ENCODE results near the gene SND1. TPM values are rescaled to one million over a fixed set of nuclear protein-coding genes. Genes with fewer than 3 reads are reported as not detected.

Gene SND1
- total RNA-seq, 1 experiment from 2014 or later = 139 TPM

DNA sequence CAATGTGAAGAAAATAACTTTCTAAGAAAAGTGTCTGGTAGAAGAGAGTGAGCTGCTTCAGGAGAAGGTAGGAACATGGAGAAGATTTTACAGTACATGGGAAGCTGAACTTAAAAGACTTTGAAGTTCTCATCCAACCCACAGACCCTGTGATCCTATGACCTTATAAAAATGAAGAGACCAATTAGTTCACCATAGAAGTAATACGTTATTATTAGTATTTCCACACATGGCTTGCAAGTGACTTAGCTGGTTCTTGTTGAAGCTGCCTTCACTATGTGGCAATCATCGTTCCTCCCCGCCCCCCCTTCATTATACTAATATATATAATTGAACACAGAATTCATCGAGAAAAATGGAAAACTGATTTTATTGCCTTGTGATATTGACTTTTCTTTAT lies 129.1 kb downstream of the SND1 start:
- ChIA-PET POLR2A (ENCODE audit: unreplicated experiment) (no interaction called here), CTCF (no interaction called here)
- H3K4me3 ChIP-seq (ENCODE audit: low read length) = no peak overlapping the region
- no peaks in the 10 kb centered on the region for H3K36me3 ChIP-seq (ENCODE audit: low read depth, low read length)
- no peak overlapping the region for H2AFZ ChIP-seq (ENCODE audit: low read length)
- no peaks in the 10 kb centered on the region for H3K9me3 ChIP-seq (ENCODE audit: low read length)
- no peaks in the 10 kb centered on the region; the same call in 1 of the 2 replicates for H4K20me1 ChIP-seq (ENCODE audit: low read length)
- no TSS peak for BruUV-seq (replicated peaks)
- intact Hi-C loops (cut with micrococcal nuclease) = no loop called here
- H3K27me3 ChIP-seq (ENCODE audit: low read length) = no peaks in the 10 kb centered on the region
- H3F3A ChIP-seq (ENCODE audit: low read length, unreplicated experiment) = no peaks in the 10 kb centered on the region
- no peak overlapping the region for H3K9ac ChIP-seq (ENCODE audit: low read length)
- no peaks in the 10 kb centered on the region for H3K4me1 ChIP-seq (ENCODE audit: insufficient read depth, low read length)
- no peaks in the 10 kb centered on the region for H3K9me2 ChIP-seq (replicated peaks; ENCODE audit: low read length)
- no peak overlapping the region for H3K4me2 ChIP-seq (ENCODE audit: low read length)
- TF ChIP-seq EZH2phosphoT487 (IDR thresholded peaks at IDR 0.05; ENCODE audit: borderline replicate concordance, low read length) = no peak
- TF ChIP-seq EZH2 (IDR thresholded peaks at IDR 0.05; ENCODE audit: low read length, unreplicated experiment) = no peak
- TF ChIP-seq, protein P1, sequence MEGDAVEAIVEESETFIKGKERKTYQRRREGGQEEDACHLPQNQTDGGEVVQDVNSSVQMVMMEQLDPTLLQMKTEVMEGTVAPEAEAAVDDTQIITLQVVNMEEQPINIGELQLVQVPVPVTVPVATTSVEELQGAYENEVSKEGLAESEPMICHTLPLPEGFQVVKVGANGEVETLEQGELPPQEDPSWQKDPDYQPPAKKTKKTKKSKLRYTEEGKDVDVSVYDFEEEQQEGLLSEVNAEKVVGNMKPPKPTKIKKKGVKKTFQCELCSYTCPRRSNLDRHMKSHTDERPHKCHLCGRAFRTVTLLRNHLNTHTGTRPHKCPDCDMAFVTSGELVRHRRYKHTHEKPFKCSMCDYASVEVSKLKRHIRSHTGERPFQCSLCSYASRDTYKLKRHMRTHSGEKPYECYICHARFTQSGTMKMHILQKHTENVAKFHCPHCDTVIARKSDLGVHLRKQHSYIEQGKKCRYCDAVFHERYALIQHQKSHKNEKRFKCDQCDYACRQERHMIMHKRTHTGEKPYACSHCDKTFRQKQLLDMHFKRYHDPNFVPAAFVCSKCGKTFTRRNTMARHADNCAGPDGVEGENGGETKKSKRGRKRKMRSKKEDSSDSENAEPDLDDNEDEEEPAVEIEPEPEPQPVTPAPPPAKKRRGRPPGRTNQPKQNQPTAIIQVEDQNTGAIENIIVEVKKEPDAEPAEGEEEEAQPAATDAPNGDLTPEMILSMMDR (conservative IDR thresholded peaks at IDR 0.05; ENCODE audit: low read depth, low read length) = no peak
- DNase-seq (no peak), ATAC-seq (no peak)
- H3K79me2 ChIP-seq (ENCODE audit: low read length) = peaks cover 60% of the 10 kb centered on the region
- no peak overlapping the region for H3K27ac ChIP-seq (ENCODE audit: low read length)

DNA sequence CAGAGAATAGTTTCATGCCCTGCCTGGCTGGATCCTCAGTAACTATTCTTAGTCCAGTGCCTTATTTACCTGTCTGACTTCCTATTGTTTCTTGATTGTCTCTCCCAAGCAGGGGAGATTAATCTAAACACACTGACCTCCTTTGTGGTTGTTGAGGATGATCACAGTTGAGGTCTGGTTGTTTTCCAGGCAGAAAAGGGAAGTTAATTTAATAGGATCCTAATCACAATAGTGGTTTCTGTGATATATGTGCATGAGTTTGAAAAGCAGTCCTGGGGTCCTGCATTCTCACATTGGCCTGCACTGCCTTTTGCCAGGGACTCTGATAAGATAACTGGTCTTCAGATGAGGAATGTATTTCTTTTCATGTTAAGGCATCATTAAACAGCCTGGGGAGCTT lies 130.1 kb downstream of the SND1 start:
- no peak for DNase-seq
- no peaks in the 10 kb centered on the region for H3K9me2 ChIP-seq (replicated peaks; ENCODE audit: low read length)
- no peak for ATAC-seq
- H4K20me1 ChIP-seq (ENCODE audit: low read length) = peaks cover 2% of the 10 kb centered on the region; the same call in 1 of the 2 replicates
- ChIA-PET POLR2A (ENCODE audit: unreplicated experiment) (no interaction called here), CTCF (no interaction called here)
- intact Hi-C loops (cut with micrococcal nuclease) = no loop called here
- H3K79me2 ChIP-seq (ENCODE audit: low read length) = peaks cover 60% of the 10 kb centered on the region
- TF ChIP-seq, protein P1 (conservative IDR thresholded peaks at IDR 0.05; ENCODE audit: low read depth, low read length) = no peak
- TF ChIP-seq EZH2 (IDR thresholded peaks at IDR 0.05; ENCODE audit: low read length, unreplicated experiment) (no peak), EZH2phosphoT487 (IDR thresholded peaks at IDR 0.05; ENCODE audit: borderline replicate concordance, low read length) (no peak)
- H3F3A ChIP-seq (ENCODE audit: low read length, unreplicated experiment) = no peaks in the 10 kb centered on the region
- no peaks in the 10 kb centered on the region for H3K9me3 ChIP-seq (ENCODE audit: low read length)
- H3K36me3 ChIP-seq (ENCODE audit: low read depth, low read length) = no peaks in the 10 kb centered on the region
- H3K27ac ChIP-seq (ENCODE audit: low read length) = no peak overlapping the region
- no peaks in the 10 kb centered on the region for H3K27me3 ChIP-seq (ENCODE audit: low read length)
- no TSS peak for BruUV-seq (replicated peaks)
- no peak overlapping the region for H2AFZ ChIP-seq (ENCODE audit: low read length)
- H3K4me1 ChIP-seq (ENCODE audit: insufficient read depth, low read length) = no peaks in the 10 kb centered on the region
- H3K9ac ChIP-seq (ENCODE audit: low read length) = no peak overlapping the region
- no peak overlapping the region for H3K4me3 ChIP-seq (ENCODE audit: low read length)
- H3K4me2 ChIP-seq (ENCODE audit: low read length) = no peak overlapping the region

DNA sequence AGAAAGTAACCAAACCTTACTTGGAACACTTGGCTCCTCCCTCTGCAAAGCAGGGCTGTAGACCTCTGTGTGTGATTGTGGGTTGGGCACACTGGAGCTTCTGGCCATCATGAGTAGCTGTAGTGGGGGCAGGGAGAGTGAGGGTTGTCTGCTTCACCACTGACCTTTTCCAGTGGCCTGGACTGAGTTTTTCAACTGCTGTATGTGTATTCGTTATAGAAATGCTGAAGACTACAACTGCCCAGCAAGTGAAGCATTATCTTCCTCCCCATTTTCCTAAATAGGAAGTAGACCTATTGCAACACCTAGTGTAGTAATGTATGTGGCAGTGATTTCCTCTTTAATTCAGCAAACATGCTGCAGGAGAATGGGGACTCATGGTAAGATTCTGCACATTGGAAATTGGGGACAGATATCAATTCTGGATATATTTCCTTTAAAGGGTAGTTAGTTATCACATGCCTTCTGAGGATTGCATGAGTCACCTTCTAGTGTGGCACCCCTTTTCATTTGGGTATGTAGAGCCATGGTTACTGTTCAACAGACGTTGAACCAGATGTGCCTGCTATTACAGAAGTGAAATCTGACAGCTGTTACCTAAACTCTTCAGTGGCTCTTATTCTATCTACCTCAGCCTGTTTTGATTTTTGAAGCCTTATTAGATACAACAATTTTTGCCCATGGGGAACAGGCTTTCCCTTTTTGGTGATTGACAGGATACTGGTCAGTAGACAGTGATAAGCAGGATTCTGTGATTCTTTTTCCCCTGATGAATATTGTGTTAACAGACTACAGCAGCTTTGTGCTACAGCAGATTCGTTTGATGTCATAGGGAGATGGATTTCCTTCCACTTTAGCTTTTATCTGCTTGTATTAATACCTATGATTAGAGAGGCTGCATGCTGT lies 130.9 kb downstream of the SND1 start:
- intact Hi-C loops (cut with micrococcal nuclease) = no loop called here
- ATAC-seq = no peak
- POLR2A ChIA-PET (ENCODE audit: unreplicated experiment) = no interaction called here

More for the DNA sequence above, 130.9 kb downstream of the SND1 start:
- H3F3A ChIP-seq (ENCODE audit: low read length, unreplicated experiment) = no peaks in the 10 kb centered on the region
- BruUV-seq (replicated peaks) = no TSS peak
- H3K4me3 ChIP-seq (ENCODE audit: low read length) = no peak overlapping the region
- H3K27me3 ChIP-seq (ENCODE audit: low read length) = no peaks in the 10 kb centered on the region
- H3K79me2 ChIP-seq (ENCODE audit: low read length) = peaks cover 60% of the 10 kb centered on the region
- no peak for TF ChIP-seq EZH2phosphoT487 (IDR thresholded peaks at IDR 0.05; ENCODE audit: borderline replicate concordance, low read length)
- TF ChIP-seq EZH2 (IDR thresholded peaks at IDR 0.05; ENCODE audit: low read length, unreplicated experiment) = no peak
- TF ChIP-seq, protein P1 (conservative IDR thresholded peaks at IDR 0.05; ENCODE audit: low read depth, low read length) = no peak
- no peaks in the 10 kb centered on the region for H3K9me2 ChIP-seq (replicated peaks; ENCODE audit: low read length)
- CTCF ChIA-PET = no interaction called here
- no peak overlapping the region for H3K4me2 ChIP-seq (ENCODE audit: low read length)
- no peaks in the 10 kb centered on the region for H3K4me1 ChIP-seq (ENCODE audit: insufficient read depth, low read length)
- no peaks in the 10 kb centered on the region for H3K36me3 ChIP-seq (ENCODE audit: low read depth, low read length)
- H4K20me1 ChIP-seq (ENCODE audit: low read length) = peaks cover 4% of the 10 kb centered on the region; the same call in 1 of the 2 replicates
- no peak overlapping the region for H3K9ac ChIP-seq (ENCODE audit: low read length)
- no peak overlapping the region for H3K27ac ChIP-seq (ENCODE audit: low read length)
- H2AFZ ChIP-seq (ENCODE audit: low read length) = no peak overlapping the region
- no peaks in the 10 kb centered on the region for H3K9me3 ChIP-seq (ENCODE audit: low read length)
- no peak for DNase-seq

All from PC-3 (cell line).